Esophagus muscularis mucosa (tissue), 4 donors: Measurements from ENCODE around the gene GPC4.

Experiments
- CTCF ChIP-seq, 3 experiments: fragments of 200-600 bp in 2 of 3; fragments of 450-650 bp in 1 of 3; sonication (generic) in 2 of 3; IDR thresholded peaks; one replicate each; pipeline ENCODE4 v1.5.1; 2017 to 2019; ENCODE audit warnings: antibody characterized with exemption in 3 of 3, mild to moderate bottlenecking in 2 of 3, moderate library complexity in 1 of 3
- EP300 ChIP-seq: sonication (generic); formaldehyde crosslinking; IDR thresholded peaks from one replicate; pipeline ENCODE4 v1.6.1; 2017; ENCODE audit warnings: antibody characterized with exemption
- POLR2A ChIP-seq: fragments of 450-650 bp; IDR thresholded peaks from one replicate; pipeline ENCODE4 v1.6.1; 2017; ENCODE audit warnings: antibody characterized with exemption, moderate library complexity, mild to moderate bottlenecking, low read depth
- POLR2AphosphoS5 ChIP-seq, 2 donors: sonication (generic); formaldehyde crosslinking; IDR thresholded peaks; one replicate each; pipeline ENCODE4 v1.6.1; 2017; ENCODE audit warnings: antibody characterized with exemption in 2 of 2

GRCh38 chrX:133401536-133401935, 13.8 kb downstream of the GPC4 start:
- no peak for TF ChIP-seq CTCF (IDR thresholded peaks at IDR 0.05)
- TF ChIP-seq POLR2A = no peak
- TF ChIP-seq POLR2AphosphoS5 (IDR thresholded peaks at IDR 0.05) = no peak
- TF ChIP-seq EP300 = no peak
